Activated naive CD4-positive, alpha-beta T cell treated with anti-CD3 and anti-CD28 coated beads, Interleukin-2, amount 50 U/mL, for 24 hours (primary cell): Measurements from ENCODE around the gene THADA.
"Not testable (repeated sequence)": the region's sequence is repeated elsewhere in the genome, so short reads cannot be mapped to it uniquely, and the experiment has no call there.

ENCODE experiments used
- H3K27ac Mint-ChIP-seq: one replicate; pipeline ENCODE4 v1.8.0; 2021; ENCODE audit warnings: mild to moderate bottlenecking, mixed read lengths
- H3K27me3 Mint-ChIP-seq: one replicate; pipeline ENCODE4 v1.8.0; 2021; ENCODE audit warnings: mixed read lengths
- H3K36me3 Mint-ChIP-seq: one replicate; pipeline ENCODE4 v1.8.0; 2021; ENCODE audit warnings: mixed read lengths
- H3K4me1 Mint-ChIP-seq: one replicate; pipeline ENCODE4 v1.8.0; 2021; ENCODE audit warnings: mixed read lengths
- H3K4me3 Mint-ChIP-seq: one replicate; pipeline ENCODE4 v1.8.0; 2021; ENCODE audit warnings: mild to moderate bottlenecking, mixed read lengths
- H3K9me3 Mint-ChIP-seq: one replicate; pipeline ENCODE4 v1.8.0; 2021; ENCODE audit warnings: mixed read lengths

THADA gene

DNA sequence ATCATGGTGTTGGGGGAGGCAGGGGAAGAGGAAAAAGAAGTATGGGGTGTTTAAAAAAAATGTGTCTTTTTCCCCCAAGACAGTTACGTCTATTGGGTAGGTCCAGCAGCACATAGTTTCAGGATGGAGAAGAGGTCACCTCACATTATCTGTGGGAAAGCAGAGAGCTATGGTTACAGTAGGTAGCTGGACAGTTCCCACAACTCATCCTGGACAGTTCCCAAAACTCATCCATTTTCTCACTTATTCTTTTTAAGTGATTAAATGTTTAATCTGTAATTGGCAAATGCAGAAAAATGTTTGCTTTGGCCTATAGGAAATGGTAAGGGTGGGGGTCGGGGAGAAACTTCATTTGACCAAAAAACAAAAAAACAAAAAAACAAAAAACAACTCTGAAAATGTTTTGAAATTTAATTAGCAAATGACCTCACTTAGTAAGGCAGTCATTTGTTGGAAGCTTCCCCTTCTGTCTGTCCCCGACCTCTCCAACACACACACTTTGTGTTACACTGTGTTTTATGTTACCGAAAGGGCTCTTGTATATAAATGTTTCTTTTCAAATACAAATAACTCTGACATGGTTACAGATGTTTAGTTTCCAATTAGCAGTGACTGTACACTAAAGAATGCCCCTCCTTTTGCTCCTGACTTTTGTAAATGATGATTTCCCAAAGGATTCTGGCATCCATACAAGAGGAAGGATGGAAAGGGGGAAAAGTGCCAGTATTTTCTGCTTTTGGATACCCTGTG lies 196.1 kb downstream of the THADA start:
- H3K27ac Mint-ChIP-seq, result no peak overlapping the region
- no peaks in the 10 kb centered on the region for H3K4me1 Mint-ChIP-seq
- no peak overlapping the region for H3K4me3 Mint-ChIP-seq
- H3K36me3 Mint-ChIP-seq, result peaks cover 18% of the 10 kb centered on the region
- H3K27me3 Mint-ChIP-seq, result no peaks in the 10 kb centered on the region
- no peaks in the 10 kb centered on the region for H3K9me3 Mint-ChIP-seq

DNA sequence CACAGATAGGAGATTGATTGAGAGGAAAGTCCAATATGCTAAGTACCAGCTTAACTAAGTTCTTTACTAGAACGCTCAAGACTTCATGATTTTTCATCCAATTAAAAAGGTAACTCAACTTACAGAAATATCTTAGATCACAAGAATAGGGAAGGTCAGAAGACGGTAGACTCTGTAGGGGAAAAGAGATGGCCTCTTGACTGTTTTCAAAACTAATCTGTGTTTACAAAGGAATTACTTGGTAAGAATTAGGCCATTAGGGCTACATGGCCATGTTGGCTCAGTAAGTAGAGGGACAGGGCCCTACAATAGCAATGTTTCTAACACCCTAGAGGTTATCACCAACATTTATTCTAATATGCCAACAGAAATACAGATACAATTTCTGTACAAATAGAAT lies 196.7 kb downstream of the THADA start:
- no peaks in the 10 kb centered on the region for H3K9me3 Mint-ChIP-seq
- H3K27ac Mint-ChIP-seq, result no peak overlapping the region
- H3K36me3 Mint-ChIP-seq, result peaks cover 19% of the 10 kb centered on the region
- no peaks in the 10 kb centered on the region for H3K27me3 Mint-ChIP-seq
- H3K4me3 Mint-ChIP-seq, result no peak overlapping the region
- H3K4me1 Mint-ChIP-seq, result no peaks in the 10 kb centered on the region

DNA sequence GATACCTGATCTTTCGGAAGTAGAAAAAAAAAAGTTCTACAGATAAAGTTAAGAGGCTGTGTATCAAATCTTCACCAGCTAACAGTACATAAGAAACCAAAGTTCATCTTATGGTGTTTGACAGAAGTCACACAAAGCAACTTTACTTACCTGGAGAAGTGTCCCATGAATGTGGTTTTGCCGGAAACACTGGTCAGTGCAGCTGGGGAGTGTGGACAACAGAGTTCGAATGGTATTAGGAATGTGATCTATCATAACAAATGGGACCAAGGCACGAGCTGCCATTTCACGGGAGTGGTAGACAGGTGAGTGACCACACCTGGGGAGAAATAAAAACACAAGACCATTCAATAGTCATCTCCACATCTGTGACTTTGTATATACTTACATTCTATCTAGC lies 198.0 kb downstream of the THADA start:
- Mint-ChIP-seq H3K4me3 (no peak overlapping the region), H3K9me3 (no peaks in the 10 kb centered on the region), H3K4me1 (no peaks in the 10 kb centered on the region), H3K27ac (no peak overlapping the region), H3K27me3 (no peaks in the 10 kb centered on the region), H3K36me3 (peaks cover 27% of the 10 kb centered on the region)

DNA sequence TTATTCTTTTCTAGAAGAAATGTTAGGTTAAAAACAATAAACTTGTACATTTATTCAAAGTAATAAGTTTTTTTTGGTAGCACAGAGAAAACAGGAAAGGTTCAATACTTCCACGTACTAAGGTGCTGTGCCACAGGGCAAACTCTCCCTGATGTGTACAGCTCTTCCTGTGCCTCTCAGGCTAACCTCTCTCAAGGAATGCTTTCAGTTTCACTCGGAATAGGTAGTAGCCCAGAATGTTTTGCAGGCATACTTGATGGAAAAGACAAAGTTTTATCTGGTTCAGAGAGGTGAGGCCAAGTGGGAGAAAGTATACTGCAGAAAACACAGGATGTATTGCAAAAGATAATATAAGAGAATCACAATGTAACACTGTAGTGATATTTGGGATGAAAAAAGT lies 198.4 kb downstream of the THADA start:
- Mint-ChIP-seq H3K9me3 (no peaks in the 10 kb centered on the region), H3K4me3 (no peak overlapping the region), H3K27me3 (no peaks in the 10 kb centered on the region), H3K27ac (no peak overlapping the region), H3K36me3 (peaks cover 28% of the 10 kb centered on the region), H3K4me1 (peaks cover 2% of the 10 kb centered on the region)

DNA sequence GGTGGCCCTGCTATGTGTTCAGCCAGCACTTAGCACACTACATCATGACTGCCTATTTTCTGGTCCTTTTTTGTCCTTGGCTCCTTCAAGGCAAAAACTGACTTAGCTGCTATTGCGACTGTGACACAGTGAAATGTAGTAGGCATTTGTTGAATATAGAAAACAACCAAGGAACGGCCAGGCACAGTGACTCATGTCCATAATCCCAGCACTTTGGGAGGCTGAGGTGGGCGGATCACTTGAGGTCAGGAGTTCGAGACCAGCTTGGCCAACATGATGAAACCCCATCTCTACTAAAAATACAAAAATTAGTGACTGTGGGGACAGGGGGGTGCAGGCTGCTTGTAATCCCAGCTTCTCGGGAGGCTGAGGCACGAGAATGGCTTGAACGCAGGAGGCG lies 199.5 kb downstream of the THADA start:
- not testable (repeated sequence) for H3K9me3 Mint-ChIP-seq, H3K4me1 Mint-ChIP-seq, H3K27me3 Mint-ChIP-seq, H3K4me3 Mint-ChIP-seq, H3K27ac Mint-ChIP-seq
- peaks cover 30% of the 10 kb centered on the region for H3K36me3 Mint-ChIP-seq

DNA sequence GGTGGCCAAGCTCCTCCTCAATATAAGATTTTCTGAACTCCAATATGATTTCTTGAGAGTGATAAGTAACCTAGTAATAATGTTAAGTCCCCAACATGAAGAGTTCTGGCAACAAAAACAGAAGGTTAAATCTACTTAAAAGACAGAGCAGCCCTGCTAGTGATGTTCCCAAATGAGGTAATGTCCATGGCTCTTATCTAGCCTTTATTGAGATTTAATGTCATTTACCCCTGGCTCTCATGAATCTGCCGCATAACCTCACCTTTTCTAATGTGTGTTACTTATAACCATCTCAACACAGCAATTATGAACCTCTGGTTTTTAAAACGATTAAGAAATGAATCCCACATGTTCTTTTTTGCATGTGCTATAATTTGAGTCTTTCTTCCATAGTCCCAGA lies 201.9 kb downstream of the THADA start:
- Mint-ChIP-seq H3K27me3 (no peaks in the 10 kb centered on the region), H3K4me3 (no peak overlapping the region), H3K36me3 (peaks cover 28% of the 10 kb centered on the region), H3K9me3 (no peaks in the 10 kb centered on the region), H3K4me1 (peaks cover 15% of the 10 kb centered on the region), H3K27ac (no peak overlapping the region)

DNA sequence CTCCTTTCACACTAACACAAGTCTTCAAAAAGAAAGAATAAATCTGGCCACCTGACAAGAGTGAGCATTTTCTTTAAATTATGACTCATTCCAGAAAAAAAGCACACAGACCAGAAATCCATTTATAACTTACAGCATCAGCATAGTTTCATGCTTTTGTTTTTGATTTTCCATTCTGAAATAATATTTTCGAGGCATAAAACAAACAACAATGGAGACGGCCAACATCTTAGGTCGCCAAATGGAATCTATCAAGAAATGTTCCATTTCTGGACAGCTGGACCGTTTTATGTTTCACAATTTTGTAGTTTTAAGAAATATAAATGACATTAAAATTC lies 204.0 kb downstream of the THADA start:
- no peak overlapping the region for H3K4me3 Mint-ChIP-seq
- H3K27ac Mint-ChIP-seq, result no peak overlapping the region
- no peaks in the 10 kb centered on the region for H3K9me3 Mint-ChIP-seq
- H3K27me3 Mint-ChIP-seq, result no peaks in the 10 kb centered on the region
- peaks cover 25% of the 10 kb centered on the region for H3K4me1 Mint-ChIP-seq
- H3K36me3 Mint-ChIP-seq, result peaks cover 18% of the 10 kb centered on the region

DNA sequence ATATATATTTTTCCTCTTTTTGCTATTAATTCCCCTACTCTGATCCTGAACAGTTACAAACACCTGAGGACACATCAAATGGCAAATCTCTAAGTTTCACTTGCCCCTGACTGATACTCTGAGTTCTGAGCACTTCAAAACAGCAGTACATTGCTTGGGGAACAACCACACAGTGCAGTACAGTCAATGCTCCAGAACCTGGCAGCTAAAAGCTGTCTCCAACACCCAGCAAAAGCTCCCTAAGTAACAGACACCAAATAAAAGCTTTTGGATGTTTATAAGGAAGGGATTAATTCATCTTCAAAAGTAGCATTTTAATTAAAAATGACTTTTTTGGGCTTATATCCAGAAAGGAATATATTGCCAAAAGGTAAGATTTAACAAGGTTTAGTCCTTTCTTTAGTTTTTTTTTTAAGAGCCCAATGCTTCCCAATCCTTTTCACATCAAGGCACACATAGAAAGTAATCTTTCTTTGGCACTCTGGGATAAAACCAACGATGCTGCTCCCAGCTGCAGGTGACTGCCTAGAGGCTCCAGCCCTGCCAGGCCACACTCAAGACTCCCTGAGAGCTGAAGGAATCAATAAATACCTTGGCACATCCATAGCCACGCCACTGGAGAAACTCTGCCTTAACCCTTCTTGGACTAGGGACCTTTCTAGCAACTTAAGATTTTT lies 204.5 kb downstream of the THADA start:
- Mint-ChIP-seq H3K9me3 (no peaks in the 10 kb centered on the region), H3K4me1 (peaks cover 27% of the 10 kb centered on the region), H3K36me3 (peaks cover 20% of the 10 kb centered on the region), H3K27ac (no peak overlapping the region), H3K4me3 (no peak overlapping the region), H3K27me3 (no peaks in the 10 kb centered on the region)

DNA sequence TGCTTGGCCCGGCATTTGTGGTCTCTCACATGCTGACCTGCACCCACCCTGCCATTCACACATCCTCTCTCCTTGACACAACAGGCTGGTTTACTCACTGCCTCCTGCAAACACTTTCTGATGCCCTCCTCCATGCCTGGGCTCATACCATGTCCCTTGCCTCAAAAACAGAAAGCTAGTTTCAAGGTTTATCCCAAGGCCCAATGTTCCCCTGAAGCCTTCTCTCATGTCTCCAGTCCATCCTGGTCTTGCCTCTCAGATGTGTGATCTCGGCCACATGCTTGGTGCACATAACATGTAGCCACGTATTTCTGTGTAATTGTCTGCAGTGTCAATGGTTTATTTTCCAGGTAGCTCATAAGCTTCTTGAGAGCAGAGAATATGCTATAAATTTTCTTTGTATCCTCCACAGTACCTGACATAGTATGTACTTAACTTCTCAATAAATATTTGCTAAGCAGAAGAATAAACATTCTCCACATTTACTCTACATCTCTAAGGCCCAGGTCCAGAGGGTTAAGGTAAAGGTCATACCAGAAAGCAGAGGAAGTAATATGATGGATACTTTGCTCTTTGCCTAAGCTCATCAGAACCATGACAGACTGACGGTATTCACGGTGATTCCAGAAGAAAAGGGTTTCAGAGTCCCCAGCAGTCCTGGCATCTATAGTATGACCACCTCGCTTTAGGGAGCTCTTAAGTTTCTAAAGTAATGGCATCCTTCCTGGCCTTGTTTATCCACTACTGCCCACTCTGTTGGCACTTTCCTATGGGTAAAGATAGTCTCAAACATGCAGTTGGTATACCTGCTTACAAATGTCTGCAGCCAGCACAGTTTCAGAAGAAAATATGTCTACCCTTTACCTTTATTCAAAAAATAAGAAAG lies 206.0 kb downstream of the THADA start:
- Mint-ChIP-seq H3K36me3 (peaks cover 16% of the 10 kb centered on the region), H3K9me3 (no peaks in the 10 kb centered on the region), H3K27ac (peak overlapping the region; percentile 86), H3K4me1 (peaks cover 27% of the 10 kb centered on the region), H3K27me3 (no peaks in the 10 kb centered on the region), H3K4me3 (no peak overlapping the region)

DNA sequence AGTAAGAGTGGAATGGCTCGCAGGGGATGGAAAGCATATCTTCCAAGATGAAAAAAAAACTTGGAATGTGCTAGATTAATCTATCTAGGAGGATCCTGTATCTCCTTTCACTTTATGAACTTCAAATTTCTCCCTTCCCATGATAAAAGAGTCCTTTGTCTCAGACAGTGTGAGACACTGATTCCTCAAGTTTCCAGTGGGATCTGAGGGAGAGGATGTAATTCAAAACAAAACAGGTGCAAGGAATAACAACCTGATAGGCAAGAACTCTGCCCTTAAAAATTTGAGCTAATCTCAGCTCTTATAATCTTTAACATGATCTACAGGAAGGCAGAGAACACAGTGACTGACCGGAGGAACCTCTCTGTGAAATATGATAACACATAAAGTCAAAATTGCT lies 207.5 kb downstream of the THADA start:
- Mint-ChIP-seq H3K9me3 (no peaks in the 10 kb centered on the region), H3K27ac (no peak overlapping the region)

DNA sequence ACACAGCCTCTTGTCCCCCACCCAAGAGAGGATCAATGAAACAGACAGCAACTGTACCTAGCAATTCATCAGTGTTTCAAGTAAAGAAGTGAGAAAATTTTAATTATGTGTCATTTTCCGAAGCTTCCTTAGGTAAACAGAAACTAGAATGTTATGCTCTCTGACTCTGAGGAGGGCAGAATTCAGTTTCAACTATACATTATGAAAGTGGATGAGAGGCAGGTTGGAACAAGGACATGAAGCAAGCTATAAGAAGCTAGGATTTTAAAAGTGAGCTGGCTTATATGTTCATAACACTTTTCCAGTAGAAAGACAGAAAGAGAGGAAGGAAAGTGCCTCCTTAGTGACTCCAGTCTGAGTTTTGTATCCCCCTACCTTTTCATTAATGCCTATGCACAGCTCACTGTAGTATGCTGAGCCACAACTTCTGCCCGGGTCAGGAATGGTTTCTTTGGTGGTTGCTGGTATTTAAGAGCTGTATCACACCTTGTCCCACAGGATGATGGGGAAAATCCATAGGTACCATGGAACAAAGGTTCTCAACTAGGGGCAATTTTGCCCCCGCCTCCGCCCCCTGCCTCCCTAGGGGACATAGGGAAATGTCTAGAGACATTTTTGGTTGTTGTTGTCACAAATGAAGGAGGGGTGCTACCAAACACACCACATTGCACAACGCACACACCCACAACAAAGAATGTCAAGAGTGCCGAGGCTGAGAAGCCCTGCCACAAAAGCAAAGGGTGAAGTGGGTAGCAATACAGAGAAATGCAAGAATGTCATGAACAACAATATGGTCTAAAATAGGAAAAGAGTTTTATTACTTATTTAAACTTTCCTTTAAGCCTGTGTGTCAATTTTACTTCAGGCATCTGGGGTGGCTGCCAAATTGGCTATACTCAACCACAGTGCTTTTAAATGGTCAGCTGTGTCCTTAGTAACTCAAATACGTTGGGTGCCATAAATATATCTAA lies 208.5 kb downstream of the THADA start:
- H3K4me1 Mint-ChIP-seq, result peaks cover 25% of the 10 kb centered on the region
- no peak overlapping the region for H3K4me3 Mint-ChIP-seq
- peak overlapping the region; percentile 57 for H3K27ac Mint-ChIP-seq
- peaks cover 5% of the 10 kb centered on the region for H3K36me3 Mint-ChIP-seq
- H3K9me3 Mint-ChIP-seq, result no peaks in the 10 kb centered on the region
- no peaks in the 10 kb centered on the region for H3K27me3 Mint-ChIP-seq

More for the DNA sequence above, 207.5 kb downstream of the THADA start:
- H3K36me3 Mint-ChIP-seq, result peaks cover 10% of the 10 kb centered on the region
- H3K4me1 Mint-ChIP-seq, result peaks cover 27% of the 10 kb centered on the region
- H3K27me3 Mint-ChIP-seq, result no peaks in the 10 kb centered on the region
- H3K4me3 Mint-ChIP-seq, result no peak overlapping the region

DNA sequence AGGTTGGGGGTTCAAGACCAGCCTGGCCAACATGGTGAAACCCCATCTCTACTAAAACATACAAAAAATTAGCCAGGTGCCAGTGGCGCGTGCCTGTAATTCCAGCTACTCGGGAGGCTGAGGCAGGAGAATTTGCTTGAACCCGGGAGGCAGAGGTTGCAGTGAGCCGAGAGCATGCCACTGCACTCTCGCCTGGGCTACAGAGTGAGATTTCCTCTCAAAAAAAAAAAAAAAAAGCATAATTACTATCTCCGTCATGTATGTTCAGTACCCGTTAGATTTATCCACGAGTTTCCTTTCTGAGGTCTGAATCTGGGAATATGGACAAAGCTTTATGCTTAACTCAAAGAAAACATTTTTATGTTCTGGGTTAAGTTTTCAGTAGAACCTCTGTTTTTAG lies 209.2 kb downstream of the THADA start:
- H3K36me3 Mint-ChIP-seq, H3K4me3 Mint-ChIP-seq, H3K27me3 Mint-ChIP-seq, H3K9me3 Mint-ChIP-seq, H3K27ac Mint-ChIP-seq: not testable (repeated sequence)
- H3K4me1 Mint-ChIP-seq, result peaks cover 23% of the 10 kb centered on the region

DNA sequence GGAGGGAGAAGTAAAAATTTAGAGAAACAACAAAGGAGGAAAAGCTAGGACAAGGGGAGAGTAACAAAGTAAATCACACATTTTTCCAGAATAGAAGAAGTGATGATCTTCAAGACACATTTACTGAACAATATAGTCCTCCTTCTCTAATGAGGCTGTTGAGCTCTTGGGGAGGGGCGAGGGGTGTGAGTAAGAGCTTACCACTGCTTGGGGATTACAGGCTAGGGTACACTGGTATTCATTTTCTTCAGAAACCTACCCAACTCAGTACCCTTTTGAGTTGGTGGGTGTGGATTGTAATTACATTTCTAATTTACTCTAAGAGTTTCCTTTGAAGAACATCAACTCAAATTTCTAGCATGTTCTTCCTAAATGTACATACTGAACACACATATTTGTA lies 211.7 kb downstream of the THADA start:
- H3K4me3 Mint-ChIP-seq, result no peak overlapping the region
- no peaks in the 10 kb centered on the region for H3K9me3 Mint-ChIP-seq
- no peak overlapping the region for H3K27ac Mint-ChIP-seq
- H3K27me3 Mint-ChIP-seq, result no peaks in the 10 kb centered on the region
- H3K4me1 Mint-ChIP-seq, result peaks cover 14% of the 10 kb centered on the region
- H3K36me3 Mint-ChIP-seq, result peaks cover 16% of the 10 kb centered on the region

DNA sequence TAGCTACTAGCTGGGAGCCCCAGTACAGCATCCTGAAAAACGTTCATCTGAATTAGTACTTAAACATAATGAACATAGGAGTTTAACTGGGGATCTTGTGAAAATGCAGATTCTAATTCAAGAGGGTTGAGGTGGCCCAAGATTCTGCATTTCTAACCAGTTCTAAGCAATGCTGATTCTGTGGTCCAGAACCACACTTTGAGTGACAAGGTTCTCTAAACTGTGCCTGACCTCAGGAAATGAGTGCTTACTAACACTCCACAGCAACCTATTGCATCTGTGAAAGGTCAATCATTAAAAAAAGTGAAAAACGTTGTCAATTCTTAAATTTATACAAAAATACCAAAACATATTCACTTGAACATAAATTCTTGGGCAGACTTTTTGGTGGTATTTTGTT lies 212.3 kb downstream of the THADA start:
- Mint-ChIP-seq H3K27me3 (no peaks in the 10 kb centered on the region), H3K9me3 (no peaks in the 10 kb centered on the region), H3K4me3 (no peak overlapping the region), H3K27ac (no peak overlapping the region), H3K36me3 (peaks cover 21% of the 10 kb centered on the region), H3K4me1 (peaks cover 9% of the 10 kb centered on the region)

DNA sequence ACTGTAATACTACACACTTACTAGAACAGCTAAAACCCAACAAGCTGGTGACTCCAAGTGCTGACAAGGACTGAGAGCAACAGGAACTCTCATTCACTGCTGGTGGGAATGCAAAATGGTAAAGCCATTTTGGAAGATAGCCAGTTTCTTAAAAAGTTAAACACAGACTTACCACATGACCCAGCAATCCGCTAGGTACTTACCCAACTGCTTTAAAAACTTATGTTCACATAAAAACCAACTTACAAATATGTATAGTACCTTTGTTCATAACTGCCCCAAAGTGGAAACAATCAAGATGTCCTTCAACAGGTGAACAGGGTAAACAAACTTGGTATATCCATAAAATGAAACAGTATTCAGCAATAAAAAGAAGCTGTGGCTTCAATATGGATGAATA lies 216.3 kb downstream of the THADA start:
- Mint-ChIP-seq H3K27me3 (no peaks in the 10 kb centered on the region), H3K27ac (no peak overlapping the region), H3K9me3 (no peaks in the 10 kb centered on the region), H3K4me3 (no peak overlapping the region), H3K4me1 (peaks cover 6% of the 10 kb centered on the region), H3K36me3 (peaks cover 23% of the 10 kb centered on the region)
